Stimulated activated naive B cell treated with anti-CD40 and anti-IgM and Interleukin-4, amounts not matched to agents 10 μg/mL and 1 μg/mL and 100 μg/mL, for 72 hours (primary cell): Measurements from ENCODE around the gene FAM72A.
"Not testable (repeated sequence)": the region's sequence is repeated elsewhere in the genome, so short reads cannot be mapped to it uniquely, and the experiment has no call there.

ENCODE experiments used
- ATAC-seq, 2 donors: fragments of 150-1000 bp; cut with Tn5 transposase; replicated peaks; 2 replicates each; pipeline ENCODE4 v1.10.0; 2021; ENCODE audit warnings: moderate library complexity in 1 of 2
- DNase-seq: peaks from one replicate; pipeline ENCODE4 v3.0.0; 2021
- H3K27ac Mint-ChIP-seq: one replicate; pipeline ENCODE4 v1.8.0; 2022; ENCODE audit warnings: mild to moderate bottlenecking, mixed read lengths
- H3K27me3 Mint-ChIP-seq, 2 donors: one replicate each; pipeline ENCODE4 v1.8.0; 2022; ENCODE audit warnings: mixed read lengths in 2 of 2
- H3K36me3 Mint-ChIP-seq, 2 donors: one replicate each; pipeline ENCODE4 v1.8.0; 2022; ENCODE audit warnings: mixed read lengths in 2 of 2, mild to moderate bottlenecking in 1 of 2
- H3K4me1 Mint-ChIP-seq, 2 donors: one replicate each; pipeline ENCODE4 v1.8.0; 2022; ENCODE audit warnings: mixed read lengths in 2 of 2, mild to moderate bottlenecking in 1 of 2
- H3K4me3 Mint-ChIP-seq, 2 donors: one replicate each; pipeline ENCODE4 v1.8.0; 2022; ENCODE audit warnings: mild to moderate bottlenecking in 2 of 2, mixed read lengths in 2 of 2, moderate library complexity in 1 of 2
- H3K9me3 Mint-ChIP-seq, 2 donors: one replicate each; pipeline ENCODE4 v1.8.0; 2022; ENCODE audit warnings: mixed read lengths in 2 of 2, mild to moderate bottlenecking in 1 of 2

FAM72A gene

GRCh38 chr1:206202789-206203363, at the start of gene FAM72A:
TSS of gene FAM72A (minus strand) at chr1:206202839. CDS start at chr1:206202025, 814 bp downstream.
- not testable (repeated sequence) for H3K9me3 Mint-ChIP-seq, H3K27me3 Mint-ChIP-seq, H3K4me1 Mint-ChIP-seq, H3K36me3 Mint-ChIP-seq
- DNase-seq (peak; percentile 99), ATAC-seq (peak; percentile 85 to 88)
- peak within 1 kb of the TSS; percentile 84 for H3K27ac Mint-ChIP-seq
- peak within 1 kb of the TSS; percentile 89 to 92 for H3K4me3 Mint-ChIP-seq

GRCh38 chr1:206250953-206251681, 48.5 kb upstream of the FAM72A start:
- DNase-seq, H3K27ac Mint-ChIP-seq, H3K9me3 Mint-ChIP-seq, H3K36me3 Mint-ChIP-seq, H3K4me1 Mint-ChIP-seq, H3K4me3 Mint-ChIP-seq, H3K27me3 Mint-ChIP-seq: not testable (repeated sequence)
- ATAC-seq = peak; percentile 88 to 94

- not testable (repeated sequence) for H3K27ac Mint-ChIP-seq, ATAC-seq, H3K9me3 Mint-ChIP-seq, H3K4me1 Mint-ChIP-seq, DNase-seq, H3K36me3 Mint-ChIP-seq, H3K27me3 Mint-ChIP-seq, H3K4me3 Mint-ChIP-seq
Observed at GRCh38 chr1:206246129-206246886, 43.7 kb upstream of the FAM72A start.

- not testable (repeated sequence) for H3K4me3 Mint-ChIP-seq, H3K9me3 Mint-ChIP-seq, H3K4me1 Mint-ChIP-seq, ATAC-seq, DNase-seq, H3K27me3 Mint-ChIP-seq, H3K27ac Mint-ChIP-seq, H3K36me3 Mint-ChIP-seq
Observed at GRCh38 chr1:206245479-206245878, 42.8 kb upstream of the FAM72A start.

- ATAC-seq (peak; percentile 98 to 99), DNase-seq (peak; percentile 63)
- peak overlapping the region in 1 of 2 donors; percentile 13 for H3K4me3 Mint-ChIP-seq
- not testable (repeated sequence) for H3K27ac Mint-ChIP-seq, H3K4me1 Mint-ChIP-seq, H3K36me3 Mint-ChIP-seq, H3K27me3 Mint-ChIP-seq, H3K9me3 Mint-ChIP-seq
Observed at GRCh38 chr1:206243335-206243734, 40.7 kb upstream of the FAM72A start.

- not testable (repeated sequence) for H3K27me3 Mint-ChIP-seq, H3K36me3 Mint-ChIP-seq, H3K27ac Mint-ChIP-seq, H3K4me1 Mint-ChIP-seq, DNase-seq, H3K9me3 Mint-ChIP-seq, H3K4me3 Mint-ChIP-seq
- ATAC-seq = peak; percentile 71
Observed at GRCh38 chr1:206240288-206240687, 37.6 kb upstream of the FAM72A start.

GRCh38 chr1:206235190-206235589, 32.6 kb upstream of the FAM72A start:
- H3K36me3 Mint-ChIP-seq, DNase-seq, H3K27ac Mint-ChIP-seq, H3K4me3 Mint-ChIP-seq, H3K9me3 Mint-ChIP-seq, H3K27me3 Mint-ChIP-seq, H3K4me1 Mint-ChIP-seq, ATAC-seq: not testable (repeated sequence)

GRCh38 chr1:206234189-206234916, 31.7 kb upstream of the FAM72A start:
- not testable (repeated sequence) for H3K27me3 Mint-ChIP-seq

GRCh38 chr1:206232970-206233645, 30.5 kb upstream of the FAM72A start:
- not testable (repeated sequence) for H3K9me3 Mint-ChIP-seq, H3K36me3 Mint-ChIP-seq, H3K27me3 Mint-ChIP-seq, DNase-seq, H3K27ac Mint-ChIP-seq, H3K4me3 Mint-ChIP-seq, H3K4me1 Mint-ChIP-seq
- ATAC-seq = peak; percentile 73

More at GRCh38 chr1:206234189-206234916, 31.7 kb upstream of the FAM72A start:
- not testable (repeated sequence) for H3K4me3 Mint-ChIP-seq, DNase-seq, H3K4me1 Mint-ChIP-seq, H3K9me3 Mint-ChIP-seq, H3K27ac Mint-ChIP-seq, H3K36me3 Mint-ChIP-seq
- peak; percentile 92 to 94 for ATAC-seq

- H3K27me3 Mint-ChIP-seq, ATAC-seq, H3K4me1 Mint-ChIP-seq, H3K27ac Mint-ChIP-seq, DNase-seq, H3K9me3 Mint-ChIP-seq, H3K36me3 Mint-ChIP-seq, H3K4me3 Mint-ChIP-seq: not testable (repeated sequence)
Observed at GRCh38 chr1:206231989-206232388, 29.4 kb upstream of the FAM72A start.

GRCh38 chr1:206229286-206229685, 26.6 kb upstream of the FAM72A start:
- H3K4me1 Mint-ChIP-seq, H3K27ac Mint-ChIP-seq, H3K4me3 Mint-ChIP-seq, H3K27me3 Mint-ChIP-seq, H3K9me3 Mint-ChIP-seq, DNase-seq, ATAC-seq, H3K36me3 Mint-ChIP-seq: not testable (repeated sequence)

- DNase-seq, H3K27ac Mint-ChIP-seq, H3K4me3 Mint-ChIP-seq, ATAC-seq, H3K9me3 Mint-ChIP-seq, H3K36me3 Mint-ChIP-seq, H3K27me3 Mint-ChIP-seq, H3K4me1 Mint-ChIP-seq: not testable (repeated sequence)
Observed at GRCh38 chr1:206226886-206227285, 24.2 kb upstream of the FAM72A start.

- DNase-seq, H3K4me3 Mint-ChIP-seq, H3K36me3 Mint-ChIP-seq, H3K9me3 Mint-ChIP-seq, H3K27me3 Mint-ChIP-seq, H3K4me1 Mint-ChIP-seq, H3K27ac Mint-ChIP-seq, ATAC-seq: not testable (repeated sequence)
Observed at GRCh38 chr1:206225386-206225785, 22.7 kb upstream of the FAM72A start.

- ATAC-seq, H3K9me3 Mint-ChIP-seq, H3K4me3 Mint-ChIP-seq, H3K36me3 Mint-ChIP-seq, H3K27ac Mint-ChIP-seq, H3K4me1 Mint-ChIP-seq, DNase-seq, H3K27me3 Mint-ChIP-seq: not testable (repeated sequence)
Observed at GRCh38 chr1:206224190-206224776, 21.6 kb upstream of the FAM72A start.
